Coronary artery (tissue), 2 donors: Measurements from ENCODE around the gene JMJD8.

ENCODE experiments used
- DNase-seq: peaks from one replicate; pipeline ENCODE4 v3.0.0-alpha.2; 2017; ENCODE audit warnings: low spot score
- H3K27ac ChIP-seq, 2 donors: fragments of 200-600 bp; sonication (generic); one replicate each; pipeline ENCODE4 v1.5.1; 2016 to 2019
- H3K4me3 ChIP-seq: fragments of 200-600 bp; sonication (generic); 2 replicates; pipeline ENCODE4 v1.5.1; 2016; ENCODE audit warnings: mild to moderate bottlenecking, moderate library complexity
- CTCF ChIP-seq: fragments of 200-600 bp; sonication (generic); IDR thresholded peaks from one replicate; pipeline ENCODE4 v1.5.1; 2019; ENCODE audit warnings: antibody characterized with exemption

The JMJD8 gene

GRCh38 chr16:720447-720989, 36.4 kb upstream of the JMJD8 start:
- Histone ChIP-seq H3K27ac (peak overlapping the region; percentile 68 to 93), H3K4me3 (peak overlapping the region; percentile 95)
- no peak for DNase-seq
- TF ChIP-seq CTCF: no peak

DNA sequence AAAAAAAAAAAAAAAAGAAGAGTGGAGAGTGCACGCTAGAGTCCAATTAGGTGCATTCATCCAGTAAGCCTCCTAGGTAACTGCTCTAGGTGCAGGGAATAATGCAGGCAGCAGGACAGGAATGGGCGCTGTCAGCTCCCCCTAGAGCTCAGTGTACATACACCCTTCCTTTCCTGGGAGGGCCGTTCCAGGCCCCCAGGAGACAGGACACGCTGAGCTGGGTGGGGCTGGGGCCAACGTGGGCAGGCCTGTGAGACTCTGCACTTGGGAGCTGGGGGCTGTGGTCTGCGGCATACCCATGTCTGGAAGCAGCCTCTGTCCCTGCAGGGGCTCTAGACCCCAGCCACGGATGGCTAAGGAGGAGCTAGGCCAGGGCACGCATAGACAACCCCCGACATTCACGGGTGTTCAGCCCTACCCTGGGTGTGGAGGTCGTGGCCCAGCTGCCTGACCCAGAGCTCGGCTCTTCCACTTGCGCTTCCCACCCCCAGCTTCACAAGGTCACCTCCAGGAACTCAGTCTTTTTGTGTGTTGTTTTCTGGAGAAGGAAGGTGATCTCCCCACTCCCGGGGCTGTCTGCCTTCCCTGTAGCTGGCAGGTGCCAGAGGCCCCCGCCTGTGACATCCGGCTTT, 35.8 kb upstream of the JMJD8 start:
- Histone ChIP-seq H3K4me3 (peak overlapping the region; percentile 95), H3K27ac (peak overlapping the region; percentile 68 to 93)
- TF ChIP-seq CTCF: no peak
- no peak for DNase-seq

- Histone ChIP-seq H3K27ac (no peak overlapping the region), H3K4me3 (no peak overlapping the region)
- DNase-seq: no peak
- TF ChIP-seq CTCF: no peak
These were observed 34.8 kb upstream of the JMJD8 start for GRCh38 chr16:718922-719321.

- H3K27ac ChIP-seq: no peak overlapping the region
- no peak for DNase-seq
- TF ChIP-seq CTCF: no peak
- no peak overlapping the region for H3K4me3 ChIP-seq
These were observed 34.3 kb upstream of the JMJD8 start for GRCh38 chr16:718389-718788.

GRCh38 chr16:717450-718245, 33.5 kb upstream of the JMJD8 start:
- no peak overlapping the region for H3K27ac ChIP-seq
- DNase-seq: no peak
- no peak for TF ChIP-seq CTCF
- H3K4me3 ChIP-seq: no peak overlapping the region

DNA sequence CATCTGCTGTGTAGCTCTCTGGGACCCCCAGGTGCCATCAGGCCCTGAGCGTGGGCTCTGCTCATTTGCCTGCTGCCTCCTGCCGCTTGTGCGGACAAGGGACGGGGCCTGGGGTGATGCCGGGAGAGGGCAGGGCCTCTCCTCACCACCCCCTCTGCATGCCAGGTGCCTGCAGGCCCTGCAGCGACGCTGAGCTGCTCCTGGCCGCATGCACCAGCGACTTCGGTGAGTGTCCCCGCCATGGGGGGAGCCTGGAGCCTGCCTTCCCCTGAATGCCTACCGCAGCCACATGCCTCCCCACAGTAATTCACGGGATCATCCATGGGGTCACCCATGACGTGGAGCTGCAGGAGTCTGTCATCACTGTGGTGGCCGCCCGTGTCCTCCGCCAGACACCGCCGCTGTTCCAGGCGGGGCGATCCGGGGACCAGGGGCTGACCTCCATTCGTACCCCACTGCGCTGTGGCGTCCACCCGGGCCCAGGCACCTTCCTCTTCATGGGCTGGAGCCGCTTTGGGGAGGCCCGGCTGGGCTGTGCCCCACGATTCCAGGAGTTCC, 32.7 kb upstream of the JMJD8 start:
- no peak overlapping the region for H3K27ac ChIP-seq
- TF ChIP-seq CTCF: no peak
- no peak for DNase-seq
- H3K4me3 ChIP-seq: peak overlapping the region; percentile 85
